HG03520 (cell line): ENCODE data around the gene DPP7.

Experiments
- ATAC-seq: cut with Tn5 transposase; IDR thresholded peaks from one replicate; pipeline ENCODE4 v1.9.1; 2021; ENCODE audit warnings: mild to moderate bottlenecking, moderate library complexity; ENCODE audit not compliant: unreplicated experiment

DPP7 gene

GRCh38 chr9:137112564-137113384, 1.8 kb downstream of the DPP7 start:
- ATAC-seq = no peak

GRCh38 chr9:137111788-137112563, 2.6 kb downstream of the DPP7 start:
- no peak for ATAC-seq

GRCh38 chr9:137110911-137111787, 3.4 kb downstream of the DPP7 start:
- no peak for ATAC-seq

GRCh38 chr9:137110147-137110910, 4.2 kb downstream of the DPP7 start:
- no peak for ATAC-seq

GRCh38 chr9:137109250-137110146, 5.0 kb downstream of the DPP7 start:
- no peak for ATAC-seq

GRCh38 chr9:137108608-137109249, 5.8 kb downstream of the DPP7 start:
- ATAC-seq = no peak

GRCh38 chr9:137107982-137108381, 6.6 kb downstream of the DPP7 start:
- no peak for ATAC-seq

- no peak for ATAC-seq
Measured at GRCh38 chr9:137107312-137107921, 7.1 kb downstream of the DPP7 start.

GRCh38 chr9:137106662-137107250, 7.8 kb downstream of the DPP7 start:
- no peak for ATAC-seq

GRCh38 chr9:137105814-137106661, 8.5 kb downstream of the DPP7 start:
- ATAC-seq = no peak

- no peak for ATAC-seq
Measured at GRCh38 chr9:137103206-137103999, 11.1 kb downstream of the DPP7 start.

GRCh38 chr9:137099231-137099630, 15.3 kb downstream of the DPP7 start:
- ATAC-seq = no peak

- no peak for ATAC-seq
Measured at GRCh38 chr9:137097761-137098462, 16.6 kb downstream of the DPP7 start.

GRCh38 chr9:137096785-137097546, 17.6 kb downstream of the DPP7 start:
- ATAC-seq = no peak
